SK-N-MC (cell line): ENCODE data around the gene PGBD4.

ENCODE experiments used
- EZH2 ChIP-seq: fragments of 200-600 bp; sonication (generic); IDR thresholded peaks from one replicate; pipeline ENCODE4 v1.6.1; 2017; ENCODE audit warnings: antibody characterized with exemption
- POLR2AphosphoS5 ChIP-seq: IDR thresholded peaks from 2 replicates; pipeline ENCODE4 v1.6.1; 2012; ENCODE audit warnings: mild to moderate bottlenecking, low read depth, low read length, borderline replicate concordance

DNA sequence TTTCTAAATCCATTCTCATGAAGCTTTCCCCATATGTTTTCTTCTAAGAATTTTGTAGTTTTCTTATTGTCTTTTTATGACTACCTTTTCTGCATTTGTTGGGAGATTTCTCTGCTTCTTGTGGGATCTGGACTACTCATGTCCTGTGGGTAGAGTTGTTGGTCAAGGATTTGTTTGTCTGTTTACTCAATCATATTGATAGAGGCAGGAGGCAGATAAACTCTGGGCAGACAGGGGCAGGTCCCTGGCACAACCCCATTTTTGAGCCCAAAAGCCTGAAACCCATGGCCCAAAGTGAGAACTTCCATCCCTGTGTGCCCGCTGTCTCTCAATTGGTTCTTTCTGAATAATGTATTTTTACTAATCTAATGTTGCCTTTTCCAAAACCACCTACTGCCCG, 12.3 kb downstream of the PGBD4 start:
- no peak for TF ChIP-seq POLR2AphosphoS5
- no peak for TF ChIP-seq EZH2
